ENCODE data around the gene LEFTY1.

- TF ChIP-seq CTCF (IDR thresholded peaks at IDR 0.05), result no peak
- no peak for TF ChIP-seq ZFX (IDR thresholded peaks at IDR 0.05; ENCODE audit: borderline replicate concordance)
Observed at GRCh38 chr1:225914947-225915346, 26.0 kb upstream of the LEFTY1 start.
